ENCODE measurements around the gene ASB4.

- no peak for TF ChIP-seq CTCF (IDR thresholded peaks at IDR 0.05)
- TF ChIP-seq POLR2A (IDR thresholded peaks at IDR 0.05): no peak
Observed at GRCh38 chr7:95491634-95492314, 6.0 kb downstream of the ASB4 start.

Data from tibial nerve (tissue), 3 donors.